ENCODE data around the gene FAM236B.
A peak's percentile ranks its signal among the peaks of the same experiment; 100 is the strongest.
"Not testable (repeated sequence)": the region's sequence is repeated elsewhere in the genome, so short reads cannot be mapped to it uniquely, and the experiment has no call there.

FAM236B gene

DNA sequence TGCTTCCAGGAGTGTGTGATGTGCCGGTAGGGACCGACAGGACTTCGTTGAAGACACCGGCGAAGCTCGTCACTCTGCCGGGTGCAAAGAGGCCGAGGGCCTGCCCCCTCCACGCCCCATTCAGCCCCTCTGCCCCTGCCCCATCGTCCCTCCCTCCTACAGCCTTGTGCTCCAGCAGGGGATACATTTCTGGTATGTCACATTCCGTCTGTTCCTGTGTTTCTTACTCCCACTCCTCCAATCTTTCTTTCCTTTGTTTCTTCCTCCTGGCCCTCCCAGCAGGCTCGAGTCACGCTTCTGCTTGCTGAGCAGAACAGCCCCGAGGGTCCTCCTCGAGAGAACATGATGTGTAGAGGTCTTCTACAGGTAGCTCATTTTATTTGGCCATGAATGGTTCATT lies at the start of gene FAM236B:
TSS of gene FAM236B (minus strand) at position 101 of the 400 bp plus-strand sequence. CDS start at position 1, 100 bp downstream.
- not testable (repeated sequence) for ATAC-seq (replicated peaks; ENCODE audit: extremely low read depth, poor library complexity, severe bottlenecking); H3K36me3 Mint-ChIP-seq (ENCODE audit: insufficient read depth); H3K27me3 Mint-ChIP-seq; H3K4me3 Mint-ChIP-seq; H3K9me3 Mint-ChIP-seq; H3K27ac Mint-ChIP-seq (ENCODE audit: low read depth); H3K4me1 Mint-ChIP-seq; DNase-seq (ENCODE audit: low spot score in 2 of 2)

DNA sequence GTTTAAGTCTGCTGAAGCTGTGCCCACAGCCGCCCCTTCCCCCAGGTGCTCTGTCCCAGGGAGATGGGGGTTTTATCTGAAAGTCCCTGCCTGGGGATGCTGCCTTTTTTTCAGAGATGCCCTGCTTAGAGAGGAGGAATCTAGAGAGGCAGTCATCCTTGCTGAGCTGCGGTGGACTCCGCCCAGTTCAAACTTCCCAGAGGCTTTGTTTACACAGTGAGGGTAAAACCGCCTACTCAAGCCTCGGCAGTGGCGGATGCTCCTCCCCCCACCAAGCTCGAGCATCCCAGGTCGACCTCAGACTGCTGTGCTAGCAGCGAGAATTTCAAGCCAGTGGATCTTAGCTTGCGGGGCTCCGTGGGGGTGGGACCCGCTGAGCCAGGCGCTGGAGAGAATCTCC lies 48.2 kb upstream of the FAM236B start:
- H3K27me3 Mint-ChIP-seq; H3K4me3 Mint-ChIP-seq; H3K36me3 Mint-ChIP-seq (ENCODE audit: insufficient read depth); H3K27ac Mint-ChIP-seq (ENCODE audit: low read depth); ATAC-seq (replicated peaks; ENCODE audit: extremely low read depth, poor library complexity, severe bottlenecking); H3K4me1 Mint-ChIP-seq; DNase-seq (ENCODE audit: low spot score in 2 of 2); H3K9me3 Mint-ChIP-seq: not testable (repeated sequence)

DNA sequence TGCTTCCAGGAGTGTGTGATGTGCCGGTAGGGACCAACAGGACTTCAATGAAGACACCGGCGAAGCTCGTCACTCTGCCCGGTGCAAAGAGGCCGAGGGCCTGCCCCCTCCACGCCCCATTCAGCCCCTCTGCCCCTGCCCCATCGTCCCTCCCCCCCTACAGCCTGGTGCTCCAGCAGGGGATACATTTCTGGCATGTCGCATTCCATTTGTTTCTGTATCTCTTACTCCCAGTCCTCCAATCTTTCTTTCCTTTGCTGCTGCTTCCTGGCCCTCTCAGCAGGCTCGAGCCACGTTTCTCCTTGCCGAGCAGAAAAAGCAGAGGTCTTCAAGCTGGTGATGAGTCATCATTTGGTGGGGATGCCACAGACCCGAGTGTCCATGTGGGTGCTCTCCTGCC lies 25.6 kb upstream of the FAM236B start, which contains the start of gene FAM236D:
TSS of gene FAM236D (minus strand) at position 101 of the 400 bp plus-strand sequence. CDS start at position 1, 100 bp downstream.
- H3K9me3 Mint-ChIP-seq; H3K27me3 Mint-ChIP-seq; ATAC-seq (replicated peaks; ENCODE audit: extremely low read depth, poor library complexity, severe bottlenecking); H3K36me3 Mint-ChIP-seq (ENCODE audit: insufficient read depth); DNase-seq (ENCODE audit: low spot score in 2 of 2); H3K4me3 Mint-ChIP-seq; H3K27ac Mint-ChIP-seq (ENCODE audit: low read depth); H3K4me1 Mint-ChIP-seq: not testable (repeated sequence)

- H3K27ac Mint-ChIP-seq (ENCODE audit: low read depth); H3K4me3 Mint-ChIP-seq; DNase-seq (ENCODE audit: low spot score in 2 of 2); H3K4me1 Mint-ChIP-seq; ATAC-seq (replicated peaks; ENCODE audit: extremely low read depth, poor library complexity, severe bottlenecking); H3K36me3 Mint-ChIP-seq (ENCODE audit: insufficient read depth); H3K27me3 Mint-ChIP-seq; H3K9me3 Mint-ChIP-seq: not testable (repeated sequence)
Observed at GRCh38 chrX:72790390-72790789, 7.9 kb upstream of the FAM236B start.

DNA sequence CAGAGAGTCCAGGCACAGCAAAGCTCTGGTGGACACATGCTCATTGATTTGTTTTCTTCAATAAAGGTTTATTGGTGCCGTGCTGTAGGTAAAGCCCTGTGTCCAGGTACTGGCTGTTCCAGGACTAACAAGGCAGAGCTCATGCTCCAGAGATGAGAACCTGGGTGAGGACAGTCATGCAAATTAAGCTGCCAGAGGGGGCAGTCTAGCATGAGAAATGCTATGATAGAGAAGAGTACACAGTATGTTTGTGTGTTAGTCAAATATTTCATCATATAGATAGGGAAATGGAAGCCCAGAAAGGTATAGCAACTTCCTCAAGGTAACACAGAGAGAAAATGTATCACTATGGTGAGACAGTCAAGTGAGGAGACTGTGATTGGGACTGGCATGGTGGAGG lies 5.7 kb upstream of the FAM236B start:
- H3K36me3 Mint-ChIP-seq (ENCODE audit: insufficient read depth); DNase-seq (ENCODE audit: low spot score in 2 of 2); H3K9me3 Mint-ChIP-seq; H3K4me1 Mint-ChIP-seq; H3K27me3 Mint-ChIP-seq; H3K4me3 Mint-ChIP-seq; ATAC-seq (replicated peaks; ENCODE audit: extremely low read depth, poor library complexity, severe bottlenecking); H3K27ac Mint-ChIP-seq (ENCODE audit: low read depth): not testable (repeated sequence)

GRCh38 chrX:72783964-72784363 lies 1.5 kb upstream of the FAM236B start:
- H3K4me1 Mint-ChIP-seq; H3K27me3 Mint-ChIP-seq; H3K4me3 Mint-ChIP-seq; H3K9me3 Mint-ChIP-seq; DNase-seq (ENCODE audit: low spot score in 2 of 2); H3K36me3 Mint-ChIP-seq (ENCODE audit: insufficient read depth); H3K27ac Mint-ChIP-seq (ENCODE audit: low read depth); ATAC-seq (replicated peaks; ENCODE audit: extremely low read depth, poor library complexity, severe bottlenecking): not testable (repeated sequence)

DNA sequence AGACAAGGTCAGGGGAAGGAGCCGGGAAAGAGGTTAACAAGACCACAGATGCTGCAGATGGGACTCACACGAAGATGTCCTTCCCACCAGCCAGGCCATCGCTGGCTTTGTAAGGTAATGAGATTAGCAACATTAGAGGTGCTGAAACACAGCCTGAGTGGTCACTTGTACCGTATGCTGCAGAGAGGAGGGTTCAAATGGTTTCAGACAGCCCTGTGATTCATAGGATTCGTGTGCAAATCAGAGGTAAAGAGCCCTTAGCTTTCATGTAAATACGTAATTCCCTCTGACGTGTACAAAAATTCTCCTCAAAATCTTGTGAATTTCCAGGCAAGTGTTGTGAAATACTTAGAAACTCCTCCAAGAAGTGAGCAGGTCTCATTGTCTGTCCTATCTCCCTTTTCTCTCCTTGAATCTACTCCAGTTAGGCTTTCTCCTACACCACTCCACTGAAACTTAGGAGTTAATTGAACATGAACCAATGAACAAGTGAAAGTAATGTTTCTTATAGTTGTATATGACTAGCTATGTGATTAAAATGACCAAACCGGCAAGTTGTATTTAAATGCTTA lies 991 bp upstream of the FAM236B start:
- H3K9me3 Mint-ChIP-seq; H3K4me3 Mint-ChIP-seq; H3K27ac Mint-ChIP-seq (ENCODE audit: low read depth); H3K36me3 Mint-ChIP-seq (ENCODE audit: insufficient read depth); H3K4me1 Mint-ChIP-seq; H3K27me3 Mint-ChIP-seq; ATAC-seq (replicated peaks; ENCODE audit: extremely low read depth, poor library complexity, severe bottlenecking); DNase-seq (ENCODE audit: low spot score in 2 of 2): not testable (repeated sequence)

- H3K4me3 Mint-ChIP-seq; H3K9me3 Mint-ChIP-seq; DNase-seq (ENCODE audit: low spot score in 2 of 2); ATAC-seq (replicated peaks; ENCODE audit: extremely low read depth, poor library complexity, severe bottlenecking); H3K27me3 Mint-ChIP-seq; H3K4me1 Mint-ChIP-seq; H3K36me3 Mint-ChIP-seq (ENCODE audit: insufficient read depth); H3K27ac Mint-ChIP-seq (ENCODE audit: low read depth): not testable (repeated sequence)
Observed at GRCh38 chrX:72778146-72778545, 4.3 kb downstream of the FAM236B start.

- H3K27me3 Mint-ChIP-seq; DNase-seq (ENCODE audit: low spot score in 2 of 2); H3K4me3 Mint-ChIP-seq; H3K9me3 Mint-ChIP-seq; H3K27ac Mint-ChIP-seq (ENCODE audit: low read depth); H3K4me1 Mint-ChIP-seq; H3K36me3 Mint-ChIP-seq (ENCODE audit: insufficient read depth): not testable (repeated sequence)
- ATAC-seq (replicated peaks; ENCODE audit: extremely low read depth, poor library complexity, severe bottlenecking): peak; percentile 81
Observed at GRCh38 chrX:72777467-72777790, 5.0 kb downstream of the FAM236B start.

DNA sequence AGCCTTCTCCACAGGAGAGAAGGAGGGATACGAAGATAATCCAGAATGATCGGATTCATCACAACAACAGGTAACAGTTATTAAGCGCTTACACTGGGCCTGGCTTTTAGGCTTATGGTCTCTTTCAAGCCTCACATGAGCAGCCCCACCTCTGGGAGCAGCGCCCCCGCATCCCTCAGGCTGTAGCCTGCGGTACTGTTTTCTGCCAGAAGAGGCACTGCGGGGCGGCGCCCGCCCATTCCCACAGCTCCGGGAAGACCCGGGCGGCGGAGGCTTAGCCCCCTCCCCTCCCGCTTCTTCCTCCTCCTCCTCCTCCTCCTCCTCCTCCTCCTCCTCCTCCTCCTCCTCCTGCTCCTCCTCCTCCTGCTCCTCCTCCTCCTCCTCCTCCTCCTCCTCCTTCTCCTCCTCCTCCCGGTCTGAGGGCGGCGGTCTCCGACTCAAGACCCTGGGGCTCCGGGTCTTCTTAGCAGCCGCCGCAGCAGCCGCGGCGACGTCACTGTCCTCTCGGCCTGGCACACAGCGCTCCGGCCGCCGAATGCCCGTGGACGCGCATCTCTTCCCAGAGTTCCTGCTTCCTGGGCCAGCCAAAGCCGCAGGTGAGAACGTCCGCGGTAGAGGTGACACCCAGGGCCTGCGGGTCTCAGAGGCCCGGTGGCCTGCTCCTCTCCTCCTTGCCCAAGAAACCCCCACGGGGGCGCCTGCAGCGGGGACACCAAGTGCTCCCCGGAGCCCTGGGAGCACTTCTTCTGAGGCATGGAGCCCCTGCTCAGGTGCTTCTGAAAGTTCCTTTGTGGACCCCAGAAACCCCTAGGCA lies 5.6 kb downstream of the FAM236B start, which contains the start of gene DMRTC1B:
TSS of gene DMRTC1B (plus strand) at position 238 of the 814 bp plus-strand sequence. CDS start 68,246 bp downstream, outside the sequence.
- ATAC-seq (replicated peaks; ENCODE audit: extremely low read depth, poor library complexity, severe bottlenecking): peak; percentile 71
- not testable (repeated sequence) for H3K27me3 Mint-ChIP-seq; H3K9me3 Mint-ChIP-seq; H3K4me3 Mint-ChIP-seq; H3K36me3 Mint-ChIP-seq (ENCODE audit: insufficient read depth); H3K4me1 Mint-ChIP-seq; DNase-seq (ENCODE audit: low spot score in 2 of 2); H3K27ac Mint-ChIP-seq (ENCODE audit: low read depth)

DNA sequence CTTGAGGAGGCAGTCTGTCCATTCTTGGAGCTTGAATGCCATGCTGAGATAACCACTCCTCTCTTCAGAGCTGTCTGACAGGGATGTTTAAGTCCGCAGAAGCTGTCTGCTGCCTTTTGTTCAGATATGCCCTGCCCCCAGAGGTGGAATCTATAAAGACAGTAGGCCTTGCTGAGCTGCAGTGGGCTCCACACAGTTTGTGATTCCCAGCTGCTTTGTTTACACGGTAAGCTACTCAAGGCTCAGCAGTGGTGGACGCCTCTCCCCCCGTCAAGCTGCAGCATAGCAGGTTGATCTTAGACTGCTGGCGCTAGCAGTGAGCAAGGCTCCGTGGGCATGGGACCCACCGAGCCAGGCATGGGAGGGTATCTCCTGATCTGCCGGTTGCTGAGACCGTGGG lies 22.0 kb downstream of the FAM236B start:
- not testable (repeated sequence) for H3K4me1 Mint-ChIP-seq; H3K27ac Mint-ChIP-seq (ENCODE audit: low read depth); H3K27me3 Mint-ChIP-seq; H3K4me3 Mint-ChIP-seq; H3K9me3 Mint-ChIP-seq; H3K36me3 Mint-ChIP-seq (ENCODE audit: insufficient read depth); DNase-seq (ENCODE audit: low spot score in 2 of 2); ATAC-seq (replicated peaks; ENCODE audit: extremely low read depth, poor library complexity, severe bottlenecking)

DNA sequence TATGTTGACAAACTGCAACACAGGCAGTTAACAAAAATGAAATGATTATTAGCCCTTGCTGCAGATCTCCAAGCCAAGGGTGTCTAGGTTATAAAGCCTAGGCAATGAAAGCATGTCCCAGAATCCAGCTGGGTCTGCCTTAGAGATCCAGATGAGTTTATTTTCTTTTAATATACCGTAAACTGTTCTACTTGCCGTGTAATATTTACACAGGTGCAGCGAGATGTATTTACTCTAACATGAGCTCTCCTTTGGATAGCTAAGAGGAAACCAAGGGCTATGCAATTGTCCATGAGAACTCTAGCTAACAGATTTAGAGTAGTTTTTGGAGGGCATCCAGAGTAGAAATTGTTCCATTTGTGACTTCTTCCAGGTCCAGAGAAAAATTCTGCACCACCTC lies 33.9 kb downstream of the FAM236B start:
- not testable (repeated sequence) for H3K36me3 Mint-ChIP-seq (ENCODE audit: insufficient read depth); H3K4me1 Mint-ChIP-seq; ATAC-seq (replicated peaks; ENCODE audit: extremely low read depth, poor library complexity, severe bottlenecking); H3K27ac Mint-ChIP-seq (ENCODE audit: low read depth); H3K9me3 Mint-ChIP-seq; DNase-seq (ENCODE audit: low spot score in 2 of 2); H3K27me3 Mint-ChIP-seq; H3K4me3 Mint-ChIP-seq

DNA sequence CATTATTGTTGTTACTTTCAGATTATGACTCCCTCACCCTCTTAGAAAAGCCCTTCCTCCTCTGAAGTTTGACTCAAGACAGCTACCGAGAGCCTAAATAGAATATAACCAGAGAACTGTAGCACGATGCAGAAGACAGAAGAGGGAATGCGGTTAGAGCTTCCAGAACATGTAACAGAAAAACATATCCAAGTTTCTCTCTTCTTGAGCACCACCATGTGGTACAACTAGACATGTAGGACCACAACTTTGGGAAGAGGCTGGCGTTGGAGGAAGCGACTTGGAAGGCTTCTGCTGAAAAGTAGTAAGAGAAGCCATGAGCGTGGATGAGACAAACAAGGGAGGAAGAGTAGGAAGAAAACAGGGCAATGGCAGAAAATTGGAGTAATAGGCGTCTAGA lies 36.9 kb downstream of the FAM236B start:
- H3K36me3 Mint-ChIP-seq (ENCODE audit: insufficient read depth); H3K4me1 Mint-ChIP-seq; H3K27me3 Mint-ChIP-seq; H3K27ac Mint-ChIP-seq (ENCODE audit: low read depth); H3K4me3 Mint-ChIP-seq; DNase-seq (ENCODE audit: low spot score in 2 of 2); H3K9me3 Mint-ChIP-seq; ATAC-seq (replicated peaks; ENCODE audit: extremely low read depth, poor library complexity, severe bottlenecking): not testable (repeated sequence)

All from central memory CD8-positive, alpha-beta T cell (primary cell).